ENCODE data around the gene KY. TPM values are rescaled to one million over a fixed set of nuclear protein-coding genes. Genes with fewer than 3 reads are reported as not detected.

Gene KY
- polyA plus RNA-seq, 2 of the 4 experiments (the other 2 are of a cell fraction) = 0.04 to 0.05 TPM

DNA sequence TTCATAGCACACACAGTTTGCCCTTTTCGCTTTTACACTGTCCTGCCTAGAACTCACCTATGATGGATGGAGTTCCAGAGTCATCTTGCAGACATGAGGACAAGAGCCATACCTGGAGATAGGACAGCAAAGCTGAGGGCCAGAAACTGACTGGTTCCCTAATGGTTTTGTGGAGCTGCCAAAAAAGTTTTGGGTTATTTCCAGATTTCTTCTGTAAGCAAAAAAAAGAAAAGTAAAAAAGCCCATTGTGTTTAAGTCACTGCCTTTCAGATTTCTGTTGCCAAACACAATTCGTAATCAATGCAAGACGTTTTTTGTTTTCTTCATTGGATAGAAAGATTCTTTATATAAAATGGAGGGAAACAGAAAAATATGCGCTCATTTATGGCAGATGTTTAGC, 42.4 kb upstream of the KY start:
- Histone ChIP-seq H3K4me1 (no peaks in the 10 kb centered on the region), H3K4me3 (no peak overlapping the region), H3K27ac (no peak overlapping the region), H3K4me2 (no peak overlapping the region), H3K9me3 (no peaks in the 10 kb centered on the region)
- FAIRE-seq (no peak), ATAC-seq (no peak), DNase-seq (ENCODE audit: low read depth in 1 of 2, low spot score in 1 of 2) (no peak)
- WGBS (ENCODE audit: missing lambda C conversion rate) = 26% methylated on average over 4 of the region's 4 CpGs
- CTCF ChIA-PET = no interaction called here
- POLR2A ChIA-PET = no interaction called here
- TF ChIP-seq BHLHE40 (IDR thresholded peaks at IDR 0.05; ENCODE audit: low read depth, low read length) (no peak), FOSL2 (IDR thresholded peaks at IDR 0.05) (no peak), FOSL2 (CRISPR knock-in tag; IDR thresholded peaks at IDR 0.05) (no peak)
- TF ChIP-seq, protein P1, sequence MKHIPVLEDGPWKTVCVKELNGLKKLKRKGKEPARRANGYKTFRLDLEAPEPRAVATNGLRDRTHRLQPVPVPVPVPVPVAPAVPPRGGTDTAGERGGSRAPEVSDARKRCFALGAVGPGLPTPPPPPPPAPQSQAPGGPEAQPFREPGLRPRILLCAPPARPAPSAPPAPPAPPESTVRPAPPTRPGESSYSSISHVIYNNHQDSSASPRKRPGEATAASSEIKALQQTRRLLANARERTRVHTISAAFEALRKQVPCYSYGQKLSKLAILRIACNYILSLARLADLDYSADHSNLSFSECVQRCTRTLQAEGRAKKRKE (CRISPR knock-in tag; IDR thresholded peaks at IDR 0.05; ENCODE audit: low read depth) = no peak

DNA sequence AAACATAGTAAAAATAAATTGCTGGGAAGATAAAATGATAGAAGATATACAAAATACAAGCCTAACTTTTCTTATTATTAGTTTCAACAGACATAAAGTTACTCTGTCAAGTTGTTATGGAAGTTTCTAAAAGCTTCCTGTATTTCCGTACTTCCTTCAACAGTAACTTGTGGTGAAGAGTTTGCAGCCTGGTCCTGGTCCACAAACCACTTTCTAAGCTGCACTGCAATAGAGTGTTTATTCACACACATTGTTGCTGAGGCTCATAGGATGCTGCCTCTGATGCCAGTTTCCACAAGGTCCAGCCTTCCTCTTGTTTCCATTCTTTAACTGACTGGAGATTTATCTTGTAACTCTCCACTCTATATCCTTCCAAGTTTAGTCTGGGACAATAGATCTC, 39.4 kb upstream of the KY start:
- no peak for DNase-seq (ENCODE audit: low read depth in 1 of 2, low spot score in 1 of 2)
- ChIA-PET POLR2A (no interaction called here), CTCF (interaction anchor here (1.8 kb wide), 1 partner anchor 9 kb away, joined by 5 read pairs; no protein-coding TSS in a partner anchor)
- FAIRE-seq = no peak
- 83% methylated on average over 1 of the region's 1 CpG for WGBS (ENCODE audit: missing lambda C conversion rate)
- TF ChIP-seq FOSL2 (IDR thresholded peaks at IDR 0.05) (no peak), FOSL2 (CRISPR knock-in tag; IDR thresholded peaks at IDR 0.05) (no peak), RNF2 (IDR thresholded peaks at IDR 0.05; ENCODE audit: borderline replicate concordance, low read depth) (no peak), RAD21 (conservative IDR thresholded peaks at IDR 0.05 in 1 of 2, IDR thresholded peaks at IDR 0.05 in 1 of 2) (no peak), RFX5 (IDR thresholded peaks at IDR 0.05) (no peak), MAZ (IDR thresholded peaks at IDR 0.05; ENCODE audit: borderline replicate concordance, low read depth, low read length) (no peak), ZFP36 (IDR thresholded peaks at IDR 0.05; ENCODE audit: borderline replicate concordance, partially characterized antibody) (no peak), CEBPB (IDR thresholded peaks at IDR 0.05) (no peak), CHD4 (IDR thresholded peaks at IDR 0.05; ENCODE audit: borderline replicate concordance) (no peak), JUN (IDR thresholded peaks at IDR 0.05) (no peak), KDM5A (IDR thresholded peaks at IDR 0.05) (no peak), HOXB13 (CRISPR knock-in tag; IDR thresholded peaks at IDR 0.05; ENCODE audit: low read depth) (no peak), CHD2 (IDR thresholded peaks at IDR 0.05; ENCODE audit: low read length, partially characterized antibody) (no peak), POLR2A (IDR thresholded peaks at IDR 0.05; ENCODE audit: low read length) (no peak), ZC3H11A (IDR thresholded peaks at IDR 0.05) (no peak)
- TF ChIP-seq, protein P2, sequence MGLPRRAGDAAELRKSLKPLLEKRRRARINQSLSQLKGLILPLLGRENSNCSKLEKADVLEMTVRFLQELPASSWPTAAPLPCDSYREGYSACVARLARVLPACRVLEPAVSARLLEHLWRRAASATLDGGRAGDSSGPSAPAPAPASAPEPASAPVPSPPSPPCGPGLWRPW (IDR thresholded peaks at IDR 0.05) = no peak
- TF ChIP-seq, protein P3, sequence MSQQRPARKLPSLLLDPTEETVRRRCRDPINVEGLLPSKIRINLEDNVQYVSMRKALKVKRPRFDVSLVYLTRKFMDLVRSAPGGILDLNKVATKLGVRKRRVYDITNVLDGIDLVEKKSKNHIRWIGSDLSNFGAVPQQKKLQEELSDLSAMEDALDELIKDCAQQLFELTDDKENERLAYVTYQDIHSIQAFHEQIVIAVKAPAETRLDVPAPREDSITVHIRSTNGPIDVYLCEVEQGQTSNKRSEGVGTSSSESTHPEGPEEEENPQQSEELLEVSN (IDR thresholded peaks at IDR 0.05; ENCODE audit: borderline replicate concordance, low read depth) = no peak
- TF ChIP-seq, protein P4, sequence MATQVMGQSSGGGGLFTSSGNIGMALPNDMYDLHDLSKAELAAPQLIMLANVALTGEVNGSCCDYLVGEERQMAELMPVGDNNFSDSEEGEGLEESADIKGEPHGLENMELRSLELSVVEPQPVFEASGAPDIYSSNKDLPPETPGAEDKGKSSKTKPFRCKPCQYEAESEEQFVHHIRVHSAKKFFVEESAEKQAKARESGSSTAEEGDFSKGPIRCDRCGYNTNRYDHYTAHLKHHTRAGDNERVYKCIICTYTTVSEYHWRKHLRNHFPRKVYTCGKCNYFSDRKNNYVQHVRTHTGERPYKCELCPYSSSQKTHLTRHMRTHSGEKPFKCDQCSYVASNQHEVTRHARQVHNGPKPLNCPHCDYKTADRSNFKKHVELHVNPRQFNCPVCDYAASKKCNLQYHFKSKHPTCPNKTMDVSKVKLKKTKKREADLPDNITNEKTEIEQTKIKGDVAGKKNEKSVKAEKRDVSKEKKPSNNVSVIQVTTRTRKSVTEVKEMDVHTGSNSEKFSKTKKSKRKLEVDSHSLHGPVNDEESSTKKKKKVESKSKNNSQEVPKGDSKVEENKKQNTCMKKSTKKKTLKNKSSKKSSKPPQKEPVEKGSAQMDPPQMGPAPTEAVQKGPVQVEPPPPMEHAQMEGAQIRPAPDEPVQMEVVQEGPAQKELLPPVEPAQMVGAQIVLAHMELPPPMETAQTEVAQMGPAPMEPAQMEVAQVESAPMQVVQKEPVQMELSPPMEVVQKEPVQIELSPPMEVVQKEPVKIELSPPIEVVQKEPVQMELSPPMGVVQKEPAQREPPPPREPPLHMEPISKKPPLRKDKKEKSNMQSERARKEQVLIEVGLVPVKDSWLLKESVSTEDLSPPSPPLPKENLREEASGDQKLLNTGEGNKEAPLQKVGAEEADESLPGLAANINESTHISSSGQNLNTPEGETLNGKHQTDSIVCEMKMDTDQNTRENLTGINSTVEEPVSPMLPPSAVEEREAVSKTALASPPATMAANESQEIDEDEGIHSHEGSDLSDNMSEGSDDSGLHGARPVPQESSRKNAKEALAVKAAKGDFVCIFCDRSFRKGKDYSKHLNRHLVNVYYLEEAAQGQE (IDR thresholded peaks at IDR 0.05) = no peak
- Histone ChIP-seq H3K9me3 (no peaks in the 10 kb centered on the region), H3K4me2 (no peak overlapping the region), H3K4me1 (no peaks in the 10 kb centered on the region), H3K4me3 (no peak overlapping the region), H3K27ac (no peak overlapping the region)
- no peak for ATAC-seq
